ENCODE measurements around the gene NEK9. TPM values are rescaled to one million over a fixed set of nuclear protein-coding genes. Genes with fewer than 3 reads are reported as not detected.

Gene NEK9
- total and polyA plus RNA-seq, 12 donors = 26.9 to 138 (median 110) TPM

- no peak overlapping the region for H3K27ac ChIP-seq
- intact Hi-C loops (cut with DNase I) = no loop called here
- ATAC-seq (no peak), DNase-seq (no peak)
- TF ChIP-seq, protein P1, sequence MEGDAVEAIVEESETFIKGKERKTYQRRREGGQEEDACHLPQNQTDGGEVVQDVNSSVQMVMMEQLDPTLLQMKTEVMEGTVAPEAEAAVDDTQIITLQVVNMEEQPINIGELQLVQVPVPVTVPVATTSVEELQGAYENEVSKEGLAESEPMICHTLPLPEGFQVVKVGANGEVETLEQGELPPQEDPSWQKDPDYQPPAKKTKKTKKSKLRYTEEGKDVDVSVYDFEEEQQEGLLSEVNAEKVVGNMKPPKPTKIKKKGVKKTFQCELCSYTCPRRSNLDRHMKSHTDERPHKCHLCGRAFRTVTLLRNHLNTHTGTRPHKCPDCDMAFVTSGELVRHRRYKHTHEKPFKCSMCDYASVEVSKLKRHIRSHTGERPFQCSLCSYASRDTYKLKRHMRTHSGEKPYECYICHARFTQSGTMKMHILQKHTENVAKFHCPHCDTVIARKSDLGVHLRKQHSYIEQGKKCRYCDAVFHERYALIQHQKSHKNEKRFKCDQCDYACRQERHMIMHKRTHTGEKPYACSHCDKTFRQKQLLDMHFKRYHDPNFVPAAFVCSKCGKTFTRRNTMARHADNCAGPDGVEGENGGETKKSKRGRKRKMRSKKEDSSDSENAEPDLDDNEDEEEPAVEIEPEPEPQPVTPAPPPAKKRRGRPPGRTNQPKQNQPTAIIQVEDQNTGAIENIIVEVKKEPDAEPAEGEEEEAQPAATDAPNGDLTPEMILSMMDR (IDR thresholded peaks at IDR 0.05) = no peak
- H3K4me1 ChIP-seq = no peaks in the 10 kb centered on the region
- H3K4me3 ChIP-seq = no peak overlapping the region
- no peaks in the 10 kb centered on the region for H3K9me3 ChIP-seq
- WGBS, 2 donors = 96 to 100% methylated on average over 2 of the region's 2 CpGs
- H3K27me3 ChIP-seq = no peaks in the 10 kb centered on the region
- peaks cover 0 to 98% (median 57%) of the 10 kb centered on the region in 9 donors for H3K36me3 ChIP-seq
Measured at GRCh38 chr14:75032939-75033338, 93.9 kb downstream of the NEK9 start.

DNA sequence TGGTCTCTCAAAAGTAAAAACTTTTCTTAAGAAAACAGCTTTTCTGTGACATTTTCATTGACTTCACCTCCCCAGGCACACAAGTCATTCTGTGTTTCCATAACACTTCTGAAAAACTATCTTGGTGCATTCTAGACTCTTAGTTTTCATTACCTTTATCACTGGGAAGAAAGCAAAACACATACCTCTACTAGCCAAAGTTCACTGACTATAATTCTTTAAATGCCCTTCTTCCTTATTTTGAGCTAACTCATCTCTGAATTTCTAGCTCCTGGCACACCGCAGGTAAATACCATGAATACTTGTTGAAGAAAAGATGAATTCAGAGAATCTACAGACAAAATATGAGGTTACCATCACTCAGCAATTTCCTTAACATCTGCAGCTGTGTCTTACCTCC lies 96.7 kb downstream of the NEK9 start:
- WGBS, 2 donors = 0% methylated on average over 1 of the region's 1 CpG
- TF ChIP-seq, protein P1 (IDR thresholded peaks at IDR 0.05) = no peak
- H3K27me3 ChIP-seq = no peaks in the 10 kb centered on the region
- H3K27ac ChIP-seq = no peak overlapping the region
- peaks cover 0 to 97% (median 51%) of the 10 kb centered on the region in 9 donors for H3K36me3 ChIP-seq
- ATAC-seq (no peak), DNase-seq (no peak)
- intact Hi-C loops (cut with DNase I) = no loop called here
- no peak overlapping the region for H3K4me3 ChIP-seq
- H3K9me3 ChIP-seq = no peaks in the 10 kb centered on the region
- peaks cover 0 to 5% (median 0%) of the 10 kb centered on the region in 9 donors for H3K4me1 ChIP-seq

Other genes starting within 250 kb of the NEK9 start
- gene DLST, start 245.1 kb downstream of the NEK9 start, total RNA-seq = 100 to 1,000 TPM; 179 to 273 (median 227) TPM
- 10 to 100 TPM; 52.5 to 96.0 TPM for gene DLST, start 245.1 kb downstream of the NEK9 start, polyA plus RNA-seq
- 10 to 100 TPM; 14.5 to 27.0 (median 21.9) TPM for gene RPS6KL1, start 203.8 kb downstream of the NEK9 start, total RNA-seq
- gene RPS6KL1, start 203.8 kb downstream of the NEK9 start, polyA plus RNA-seq = 10 to 100 TPM; 10.3 to 27.1 TPM
- gene PGF, start 171.5 kb downstream of the NEK9 start, total RNA-seq = 10 to 100 TPM in 1 of 10 donors, 1 to 10 TPM in 9; 2.1 to 22.5 (median 6.1) TPM
- gene PGF, start 171.5 kb downstream of the NEK9 start, polyA plus RNA-seq = 10 to 100 TPM in 1 of 2 donors, 1 to 10 TPM in 1; 6.8 to 12.2 TPM
- gene EIF2B2, start 124.1 kb downstream of the NEK9 start, total RNA-seq = 10 to 100 TPM; 25.9 to 44.5 (median 31.5) TPM
- 10 to 100 TPM; 14.3 to 60.4 TPM for gene EIF2B2, start 124.1 kb downstream of the NEK9 start, polyA plus RNA-seq
- 10 to 100 TPM; 14.7 to 21.6 (median 18.7) TPM for gene MLH3, start 75.6 kb downstream of the NEK9 start, total RNA-seq
- 10 to 100 TPM in 1 of 2 donors, 1 to 10 TPM in 1; 8.4 to 15.7 TPM for gene MLH3, start 75.6 kb downstream of the NEK9 start, polyA plus RNA-seq
- 10 to 100 TPM in 5 of 10 donors, 1 to 10 TPM in 5; 7.9 to 12.6 (median 10.0) TPM for gene ACYP1, start 63.0 kb downstream of the NEK9 start, total RNA-seq
- 10 to 100 TPM; 13.6 to 34.9 TPM for gene ACYP1, start 63.0 kb downstream of the NEK9 start, polyA plus RNA-seq
- gene ZC2HC1C, start 57.4 kb downstream of the NEK9 start, total RNA-seq = 10 to 100 TPM in 3 of 10 donors, 1 to 10 TPM in 7; 4.6 to 12.4 (median 8.9) TPM
- 10 to 100 TPM in 1 of 2 donors, 1 to 10 TPM in 1; 3.7 to 14.6 TPM for gene ZC2HC1C, start 57.4 kb downstream of the NEK9 start, polyA plus RNA-seq
- 100 to 1,000 TPM; 219 to 366 (median 294) TPM for gene TMED10, start 49.6 kb upstream of the NEK9 start, total RNA-seq
- 100 to 1,000 TPM in 1 of 2 donors, 10 to 100 TPM in 1; 29.1 to 196 TPM for gene TMED10, start 49.6 kb upstream of the NEK9 start, polyA plus RNA-seq
- 100 to 1,000 TPM in 3 of 10 donors, 10 to 100 TPM in 6, 1 to 10 TPM in 1; 9.3 to 173 (median 64.0) TPM for gene FOS, start 151.8 kb upstream of the NEK9 start, total RNA-seq
- gene FOS, start 151.8 kb upstream of the NEK9 start, polyA plus RNA-seq = 10 to 100 TPM; 17.3 to 49.9 TPM